SU-DHL-6 (cell line): ENCODE results near the gene ZNF26.
"Not testable (repeated sequence)": the region's sequence is repeated elsewhere in the genome, so short reads cannot be mapped to it uniquely, and the experiment has no call there.

Source experiments
- EZH2phosphoT487 ChIP-seq: fragments of 200-600 bp; sonication (generic), shearing (Covaris generic); conservative IDR thresholded peaks from 2 replicates; pipeline ENCODE4 v1.6.1; 2018; ENCODE audit warnings: mild to moderate bottlenecking, antibody characterized with exemption, low read length, moderate library complexity, mixed read lengths
- TF ChIP-seq, protein P1 (sequence below): fragments of 200-600 bp; sonication (generic); IDR thresholded peaks from one replicate; pipeline ENCODE4 v1.5.1; 2017; ENCODE audit warnings: antibody characterized with exemption, mild to moderate bottlenecking, low read length, moderate library complexity; ENCODE audit not compliant: insufficient read depth, poor library complexity, severe bottlenecking

DNA sequence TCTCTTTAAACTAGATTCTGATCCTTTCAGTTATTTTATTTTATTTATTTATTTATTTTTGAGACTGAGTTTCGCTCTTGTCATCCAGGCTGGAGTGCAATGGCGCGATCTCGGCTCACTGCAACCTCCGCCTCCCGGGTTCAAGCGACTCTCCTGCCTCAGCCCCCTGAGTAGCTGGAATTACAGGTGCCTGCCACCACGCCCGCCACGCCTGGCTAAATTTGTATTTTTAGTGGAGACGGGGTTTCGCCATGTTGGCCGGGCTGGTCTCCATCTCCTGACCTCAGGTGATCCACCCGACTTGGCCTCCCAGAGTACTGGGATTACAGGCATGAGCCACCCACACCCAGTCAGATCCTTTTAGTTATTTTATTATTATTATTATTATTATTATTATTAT, 24.4 kb upstream of the ZNF26 start:
- TF ChIP-seq, protein P1, sequence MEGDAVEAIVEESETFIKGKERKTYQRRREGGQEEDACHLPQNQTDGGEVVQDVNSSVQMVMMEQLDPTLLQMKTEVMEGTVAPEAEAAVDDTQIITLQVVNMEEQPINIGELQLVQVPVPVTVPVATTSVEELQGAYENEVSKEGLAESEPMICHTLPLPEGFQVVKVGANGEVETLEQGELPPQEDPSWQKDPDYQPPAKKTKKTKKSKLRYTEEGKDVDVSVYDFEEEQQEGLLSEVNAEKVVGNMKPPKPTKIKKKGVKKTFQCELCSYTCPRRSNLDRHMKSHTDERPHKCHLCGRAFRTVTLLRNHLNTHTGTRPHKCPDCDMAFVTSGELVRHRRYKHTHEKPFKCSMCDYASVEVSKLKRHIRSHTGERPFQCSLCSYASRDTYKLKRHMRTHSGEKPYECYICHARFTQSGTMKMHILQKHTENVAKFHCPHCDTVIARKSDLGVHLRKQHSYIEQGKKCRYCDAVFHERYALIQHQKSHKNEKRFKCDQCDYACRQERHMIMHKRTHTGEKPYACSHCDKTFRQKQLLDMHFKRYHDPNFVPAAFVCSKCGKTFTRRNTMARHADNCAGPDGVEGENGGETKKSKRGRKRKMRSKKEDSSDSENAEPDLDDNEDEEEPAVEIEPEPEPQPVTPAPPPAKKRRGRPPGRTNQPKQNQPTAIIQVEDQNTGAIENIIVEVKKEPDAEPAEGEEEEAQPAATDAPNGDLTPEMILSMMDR: not testable (repeated sequence)
- not testable (repeated sequence) for TF ChIP-seq EZH2phosphoT487
